Measurements from ENCODE around the gene DNM3. TPM values are rescaled to one million over a fixed set of nuclear protein-coding genes. Genes with fewer than 3 reads are reported as not detected.

The DNM3 gene
- total RNA-seq, 6 experiments from 2014 or later = 0.25 to 0.73 (median 0.39) TPM

DNA sequence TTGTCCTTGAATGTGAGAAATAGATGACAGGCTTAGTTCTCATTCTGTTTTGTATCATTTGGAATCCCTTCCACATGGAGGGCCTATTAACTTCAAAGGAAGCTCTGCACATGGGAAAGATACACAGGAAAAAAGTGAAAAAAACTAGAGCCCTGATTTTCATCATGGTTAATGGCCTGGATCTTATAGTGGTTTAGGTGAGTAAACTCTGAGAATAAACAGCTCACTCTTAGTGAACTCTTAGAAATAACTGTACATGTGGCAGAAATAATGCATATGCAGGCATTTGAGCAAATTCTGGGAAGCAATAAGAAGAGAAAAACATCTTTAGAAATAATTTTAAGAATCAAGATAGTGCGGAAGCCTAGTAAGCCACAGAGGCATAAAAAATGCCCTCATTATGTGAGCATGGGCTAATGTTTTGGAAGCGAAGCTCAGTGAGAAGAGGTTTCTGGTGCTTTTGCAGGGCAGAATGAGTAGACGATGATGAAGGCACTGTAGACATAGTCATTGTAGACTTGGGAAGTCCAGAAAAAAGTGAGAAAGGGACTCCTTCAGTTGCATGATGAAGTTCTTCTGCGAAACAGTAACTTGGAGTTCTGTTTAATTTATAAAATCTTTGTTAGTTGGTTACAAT lies 279.9 kb downstream of the DNM3 start:
- Mint-ChIP-seq H3K4me3 (no peak overlapping the region), H3K9me3 (no peaks in the 10 kb centered on the region), H3K4me1 (ENCODE audit: low read depth) (no peaks in the 10 kb centered on the region), H3K36me3 (ENCODE audit: low read depth) (peaks cover 7% of the 10 kb centered on the region), H3K27me3 (ENCODE audit: insufficient read depth) (no peaks in the 10 kb centered on the region), H3K27ac (no peak overlapping the region)
- no peak for DNase-seq
- TF ChIP-seq, protein P1, sequence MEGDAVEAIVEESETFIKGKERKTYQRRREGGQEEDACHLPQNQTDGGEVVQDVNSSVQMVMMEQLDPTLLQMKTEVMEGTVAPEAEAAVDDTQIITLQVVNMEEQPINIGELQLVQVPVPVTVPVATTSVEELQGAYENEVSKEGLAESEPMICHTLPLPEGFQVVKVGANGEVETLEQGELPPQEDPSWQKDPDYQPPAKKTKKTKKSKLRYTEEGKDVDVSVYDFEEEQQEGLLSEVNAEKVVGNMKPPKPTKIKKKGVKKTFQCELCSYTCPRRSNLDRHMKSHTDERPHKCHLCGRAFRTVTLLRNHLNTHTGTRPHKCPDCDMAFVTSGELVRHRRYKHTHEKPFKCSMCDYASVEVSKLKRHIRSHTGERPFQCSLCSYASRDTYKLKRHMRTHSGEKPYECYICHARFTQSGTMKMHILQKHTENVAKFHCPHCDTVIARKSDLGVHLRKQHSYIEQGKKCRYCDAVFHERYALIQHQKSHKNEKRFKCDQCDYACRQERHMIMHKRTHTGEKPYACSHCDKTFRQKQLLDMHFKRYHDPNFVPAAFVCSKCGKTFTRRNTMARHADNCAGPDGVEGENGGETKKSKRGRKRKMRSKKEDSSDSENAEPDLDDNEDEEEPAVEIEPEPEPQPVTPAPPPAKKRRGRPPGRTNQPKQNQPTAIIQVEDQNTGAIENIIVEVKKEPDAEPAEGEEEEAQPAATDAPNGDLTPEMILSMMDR (IDR thresholded peaks at IDR 0.05) = no peak

DNA sequence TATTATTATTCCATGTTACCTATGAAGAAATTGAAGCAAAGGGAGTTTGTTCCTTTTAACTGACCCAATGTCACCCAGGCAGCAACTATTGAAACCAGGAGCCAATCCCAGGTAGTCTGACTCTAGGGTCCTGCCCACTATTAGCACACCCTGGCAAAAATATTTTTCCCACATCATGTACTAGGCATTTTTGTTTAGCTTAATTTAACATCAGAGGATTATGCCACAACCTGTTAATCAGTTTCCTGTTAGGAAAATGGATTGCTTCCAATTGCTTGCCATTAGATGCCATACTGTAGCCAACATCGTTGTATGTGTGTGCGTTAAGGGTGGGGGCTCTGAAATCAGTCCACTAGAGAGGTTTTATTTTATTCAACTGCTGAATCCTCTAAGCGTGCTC lies 281.1 kb downstream of the DNM3 start:
- Mint-ChIP-seq H3K27me3 (ENCODE audit: insufficient read depth) (no peaks in the 10 kb centered on the region), H3K4me3 (no peak overlapping the region), H3K36me3 (ENCODE audit: low read depth) (peaks cover 7% of the 10 kb centered on the region), H3K9me3 (no peaks in the 10 kb centered on the region), H3K4me1 (ENCODE audit: low read depth) (no peaks in the 10 kb centered on the region), H3K27ac (no peak overlapping the region)
- DNase-seq = no peak
- TF ChIP-seq, protein P1 (IDR thresholded peaks at IDR 0.05) = no peak

DNA sequence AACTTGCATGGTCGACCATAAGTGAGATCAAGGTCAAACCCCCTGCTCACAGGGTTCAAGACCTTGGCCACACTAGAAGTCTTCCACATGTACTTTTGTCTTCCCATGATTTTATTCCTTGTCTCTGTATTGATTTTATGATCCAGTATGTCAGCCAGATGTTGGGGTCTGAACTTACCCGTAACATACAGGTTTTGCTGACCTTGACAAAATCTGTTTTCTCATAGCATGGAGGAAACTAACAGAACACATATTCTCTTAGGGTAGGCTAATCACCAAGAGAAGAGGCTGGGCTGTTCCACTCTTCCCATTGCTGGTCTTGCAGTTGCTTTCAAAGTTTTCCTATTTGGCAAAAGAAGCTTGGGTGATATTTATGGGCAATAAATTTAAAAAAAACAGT lies 284.0 kb downstream of the DNM3 start:
- TF ChIP-seq, protein P1 (IDR thresholded peaks at IDR 0.05) = no peak
- Mint-ChIP-seq H3K9me3 (no peaks in the 10 kb centered on the region), H3K27ac (no peak overlapping the region), H3K4me1 (ENCODE audit: low read depth) (no peaks in the 10 kb centered on the region), H3K4me3 (no peak overlapping the region), H3K27me3 (ENCODE audit: insufficient read depth) (no peaks in the 10 kb centered on the region), H3K36me3 (ENCODE audit: low read depth) (no peaks in the 10 kb centered on the region)
- DNase-seq = no peak

DNA sequence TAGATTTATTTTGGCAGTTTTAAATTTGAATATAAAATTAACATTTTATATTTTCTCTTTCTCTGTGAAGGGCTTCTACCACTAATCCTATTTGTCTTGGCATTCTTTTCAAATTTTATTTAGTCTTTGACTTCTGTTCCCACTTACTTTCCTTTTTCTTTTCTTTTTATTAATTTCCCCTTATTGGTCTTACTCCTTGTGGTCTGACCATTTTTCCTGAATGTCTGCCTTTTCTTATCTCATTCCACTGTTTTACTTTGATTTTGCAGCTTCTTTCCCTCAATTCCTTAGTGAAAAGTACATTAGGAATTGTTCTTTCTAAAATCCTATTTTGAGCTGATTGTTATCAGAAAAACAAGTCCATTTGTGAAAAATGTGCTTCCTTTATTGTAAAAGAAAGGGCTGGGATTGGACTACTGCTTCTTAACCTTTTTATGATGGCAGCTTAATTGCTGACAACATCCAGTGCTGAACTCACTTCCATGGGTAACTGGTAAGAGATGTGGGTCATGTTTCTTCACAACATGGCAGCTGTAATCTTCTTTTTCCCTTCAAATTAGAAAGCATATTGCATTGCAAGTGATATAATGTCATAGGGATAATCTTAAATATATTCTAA lies 284.6 kb downstream of the DNM3 start:
- no peaks in the 10 kb centered on the region for H3K36me3 Mint-ChIP-seq (ENCODE audit: low read depth)
- no peaks in the 10 kb centered on the region for H3K4me1 Mint-ChIP-seq (ENCODE audit: low read depth)
- DNase-seq = no peak
- no peak overlapping the region for H3K4me3 Mint-ChIP-seq
- TF ChIP-seq, protein P1 (IDR thresholded peaks at IDR 0.05) = no peak
- H3K27ac Mint-ChIP-seq = no peak overlapping the region
- H3K27me3 Mint-ChIP-seq (ENCODE audit: insufficient read depth) = no peaks in the 10 kb centered on the region
- no peaks in the 10 kb centered on the region for H3K9me3 Mint-ChIP-seq

DNA sequence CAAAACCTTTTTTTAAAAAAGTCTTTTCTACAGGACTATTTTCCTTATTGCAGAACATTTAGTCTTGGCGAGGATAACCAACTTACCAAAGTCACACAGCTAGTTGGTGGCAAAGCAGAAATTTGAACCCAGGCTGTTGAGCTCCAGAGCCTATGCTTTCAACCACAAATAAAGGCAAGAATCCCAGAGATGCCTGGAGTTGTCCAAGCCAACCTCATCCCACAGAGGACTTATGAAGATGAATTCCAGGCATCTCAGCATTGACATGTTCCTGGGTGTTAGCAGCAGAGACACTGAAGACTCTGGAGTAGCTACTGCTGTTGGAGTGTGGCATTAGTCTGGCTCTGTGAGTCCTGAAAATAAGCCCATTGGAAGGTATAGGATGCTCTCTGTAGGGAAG lies 291.5 kb downstream of the DNM3 start:
- H3K27ac Mint-ChIP-seq = no peak overlapping the region
- H3K4me3 Mint-ChIP-seq = no peak overlapping the region
- TF ChIP-seq, protein P1 (IDR thresholded peaks at IDR 0.05) = no peak
- peaks cover 47% of the 10 kb centered on the region for H3K4me1 Mint-ChIP-seq (ENCODE audit: low read depth)
- no peaks in the 10 kb centered on the region; the same call in 1 of the 2 replicates for H3K27me3 Mint-ChIP-seq (ENCODE audit: insufficient read depth)
- no peaks in the 10 kb centered on the region for H3K36me3 Mint-ChIP-seq (ENCODE audit: low read depth)
- no peak for DNase-seq
- no peaks in the 10 kb centered on the region for H3K9me3 Mint-ChIP-seq

Data from HFFc6 (cell line).